Kidney capillary endothelial cell (primary cell): ENCODE data around the gene CHST13.

Source experiments
- DNase-seq: peaks from one replicate; pipeline ENCODE4 v3.0.0-alpha.2; 2018; ENCODE audit warnings: low spot score

Gene CHST13

GRCh38 chr3:126523745-126524428, at the start of gene CHST13:
TSS of gene CHST13 (plus strand) at chr3:126524155. CDS start at chr3:126524333, 178 bp downstream.
- DNase-seq: peak; percentile 23

GRCh38 chr3:126474498-126475412, 49.2 kb upstream of the CHST13 start:
- peak; percentile 18 for DNase-seq

- peak; percentile 91 for DNase-seq
These were observed 48.4 kb upstream of the CHST13 start, which contains the start of gene ZXDC for GRCh38 chr3:126475413-126476114. TSS of gene ZXDC (minus strand) at chr3:126475891. CDS start at chr3:126475865, 26 bp downstream.

DNA sequence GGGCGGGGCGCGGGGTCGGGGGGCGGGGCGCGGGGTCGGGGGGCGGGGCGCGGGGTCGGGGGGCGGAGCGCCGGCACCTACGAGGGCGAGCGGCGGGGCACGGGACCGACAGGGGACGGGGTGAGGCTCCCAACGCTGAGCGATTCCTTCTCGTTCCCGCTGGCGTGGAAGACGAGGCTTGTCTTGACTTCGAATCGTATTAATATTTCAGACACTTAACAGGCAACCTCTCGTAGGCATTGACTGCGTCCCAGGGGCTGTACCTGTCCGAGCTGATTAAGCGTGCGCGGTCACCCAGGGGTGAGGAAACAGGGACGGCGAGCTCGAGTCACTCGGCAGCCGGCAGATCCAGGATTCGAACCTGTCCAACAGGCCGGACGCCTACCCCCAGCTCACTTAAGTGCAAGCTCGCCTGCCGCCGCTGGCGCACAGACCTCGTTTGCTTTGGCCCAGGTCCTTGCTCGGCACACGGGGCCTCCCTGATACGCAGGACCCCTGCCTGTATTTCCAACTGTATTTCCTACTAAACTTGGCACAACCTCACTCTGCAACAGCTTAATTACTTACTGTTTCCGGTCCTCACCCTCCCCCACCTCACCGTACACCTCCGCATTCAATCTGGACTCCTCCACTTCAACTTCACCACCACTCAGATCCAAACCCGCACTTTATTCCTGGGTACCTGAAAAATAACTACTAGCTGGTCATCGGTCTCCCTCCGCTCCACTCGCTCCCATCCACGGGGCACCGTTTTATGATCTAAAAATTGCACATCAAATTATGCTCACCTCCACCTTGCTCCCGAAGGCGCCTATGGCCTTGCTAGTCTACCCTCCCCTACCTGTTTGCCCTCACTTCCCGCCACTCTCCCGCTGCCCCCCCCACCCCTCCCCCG, 47.5 kb upstream of the CHST13 start:
- DNase-seq: peak; percentile 32

GRCh38 chr3:126477061-126477380, 46.9 kb upstream of the CHST13 start:
- DNase-seq: no peak

- DNase-seq: no peak
These were observed 45.2 kb upstream of the CHST13 start for GRCh38 chr3:126478581-126479310.

- DNase-seq: no peak
These were observed 44.3 kb upstream of the CHST13 start for GRCh38 chr3:126479642-126480041.

DNA sequence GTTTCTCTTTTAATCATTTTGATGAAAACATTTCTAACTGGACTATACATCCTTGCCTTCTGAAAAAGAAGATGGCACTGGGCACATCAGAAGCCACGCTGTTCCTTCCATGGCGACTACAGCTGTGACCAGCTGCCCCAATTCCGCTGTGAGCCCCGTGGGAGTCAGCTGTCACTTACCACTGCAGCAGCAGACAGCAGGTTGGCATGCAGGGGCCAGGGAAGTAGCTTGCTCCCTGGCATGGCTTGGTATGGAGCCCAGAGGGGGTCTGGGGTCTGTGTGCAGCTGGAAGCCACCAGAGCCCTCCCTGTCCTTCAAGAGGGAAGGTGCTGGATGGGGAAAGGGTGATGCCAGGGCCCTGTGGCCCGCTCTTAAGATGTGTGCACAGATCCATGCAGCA, 43.7 kb upstream of the CHST13 start:
- DNase-seq: no peak

- DNase-seq: no peak
These were observed 43.1 kb upstream of the CHST13 start for GRCh38 chr3:126480861-126481260.

DNA sequence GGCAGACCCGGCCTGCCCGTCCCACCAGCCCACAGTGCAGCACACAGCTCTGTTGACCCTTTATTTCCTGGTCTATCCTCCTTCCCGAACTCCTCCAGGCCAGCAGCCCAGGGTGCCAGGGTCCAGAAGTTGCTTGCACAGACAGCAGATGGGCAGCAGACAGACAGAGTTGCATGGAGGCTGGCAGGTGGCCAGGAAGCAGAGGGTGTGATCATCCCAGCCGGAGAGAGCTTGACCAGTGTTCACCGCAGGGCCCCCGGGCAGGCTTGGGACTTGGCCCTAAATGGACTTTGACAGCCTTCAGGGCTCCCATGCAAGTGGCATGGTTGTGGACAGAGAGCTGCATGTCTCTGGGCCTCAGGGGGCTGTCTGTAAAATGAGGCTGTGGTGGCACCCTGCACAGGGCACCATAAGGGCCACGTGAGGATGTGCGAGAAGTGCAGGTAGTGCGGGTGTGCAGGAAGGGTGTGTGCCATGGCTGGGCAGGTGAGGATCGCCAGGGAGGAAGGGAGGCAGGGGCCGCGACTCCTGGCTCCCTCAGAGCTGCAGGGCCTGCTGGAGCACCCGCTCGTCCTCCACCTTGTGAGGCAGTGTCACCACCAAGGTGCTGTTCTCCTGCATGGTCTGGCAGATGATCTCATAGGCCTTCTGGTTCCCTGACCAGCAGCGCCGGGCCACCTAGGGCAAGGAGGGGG, 42.0 kb upstream of the CHST13 start:
- DNase-seq: no peak

DNA sequence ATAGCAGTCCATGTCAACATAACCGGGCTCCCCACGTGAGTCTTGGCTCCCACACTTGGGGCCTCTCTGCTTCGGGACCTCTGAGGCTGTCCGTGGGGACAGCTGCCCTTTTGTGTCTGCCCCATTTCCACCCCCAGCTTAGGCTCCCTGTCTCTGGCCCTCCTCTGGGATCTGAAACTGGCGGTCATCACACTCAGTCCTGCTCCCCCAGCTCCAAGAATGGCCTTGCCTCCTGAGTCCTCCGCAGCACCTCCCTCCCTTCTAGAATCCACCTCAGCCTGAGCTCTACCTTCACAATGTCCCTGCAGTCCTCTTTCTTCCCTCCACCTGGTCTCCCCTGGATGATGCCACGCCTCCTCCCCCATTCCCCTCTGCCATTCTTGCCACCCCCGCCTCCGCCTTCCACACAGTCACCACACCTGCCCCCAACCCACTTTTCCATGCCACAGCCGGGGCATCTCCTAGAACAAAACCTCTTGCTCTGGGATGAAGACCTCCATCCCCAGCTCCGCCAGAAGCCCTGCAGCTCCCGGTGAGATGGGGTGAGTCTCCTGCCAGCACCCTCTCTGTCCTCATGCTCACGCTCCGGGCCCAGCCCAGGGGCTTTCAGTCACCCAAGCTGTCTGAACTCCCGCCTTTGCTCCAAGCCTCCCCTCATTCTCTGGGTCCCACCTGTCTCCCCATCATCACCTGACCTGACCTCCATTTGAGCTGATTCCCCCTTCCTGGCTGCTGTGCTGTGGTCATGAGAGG, 41.3 kb upstream of the CHST13 start:
- DNase-seq: no peak

DNA sequence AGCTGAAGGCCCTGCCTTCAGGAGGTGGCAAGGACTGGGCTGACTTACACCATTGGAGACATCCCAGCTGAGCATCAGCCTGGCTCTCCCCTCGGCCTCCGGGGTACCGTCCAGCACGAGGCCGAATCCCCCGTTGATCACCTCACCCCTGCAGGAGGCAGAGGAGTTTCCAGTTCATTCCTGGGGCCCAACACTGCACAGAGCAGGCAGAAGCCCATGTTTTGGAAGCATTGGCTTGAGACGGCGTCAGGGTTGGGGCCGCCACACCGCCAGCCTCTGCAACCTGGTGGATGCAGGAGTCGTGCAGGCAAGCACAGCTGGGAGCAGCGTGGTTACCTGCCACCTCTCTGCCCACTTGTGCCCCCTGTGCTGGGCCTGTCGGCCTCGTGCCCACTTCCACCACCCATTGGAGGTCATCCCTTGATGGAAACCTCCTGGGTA, 40.6 kb upstream of the CHST13 start:
- no peak for DNase-seq

DNA sequence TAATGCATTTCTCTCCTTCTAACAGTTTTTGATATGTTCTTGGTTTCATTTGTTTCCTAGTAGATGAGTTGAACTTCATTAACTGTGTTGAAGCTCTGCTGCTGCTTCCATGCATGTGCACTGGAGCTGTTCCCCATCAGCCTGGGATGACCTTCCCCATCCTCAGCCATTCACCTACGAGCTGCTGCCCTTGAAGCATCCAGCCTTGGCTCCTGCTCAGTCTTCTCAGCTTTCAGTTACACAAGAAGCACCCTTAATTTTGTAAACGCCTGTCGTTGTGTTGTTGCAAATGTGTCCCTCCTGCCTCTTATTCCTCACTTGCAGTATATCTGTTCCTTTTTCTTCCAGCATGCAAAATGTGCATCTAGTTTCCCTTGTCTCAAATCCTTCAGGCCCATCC, 39.8 kb upstream of the CHST13 start:
- DNase-seq: no peak

- no peak for DNase-seq
These were observed 39.3 kb upstream of the CHST13 start for GRCh38 chr3:126484662-126485061.

- DNase-seq: no peak
These were observed 38.6 kb upstream of the CHST13 start for GRCh38 chr3:126485176-126485897.

DNA sequence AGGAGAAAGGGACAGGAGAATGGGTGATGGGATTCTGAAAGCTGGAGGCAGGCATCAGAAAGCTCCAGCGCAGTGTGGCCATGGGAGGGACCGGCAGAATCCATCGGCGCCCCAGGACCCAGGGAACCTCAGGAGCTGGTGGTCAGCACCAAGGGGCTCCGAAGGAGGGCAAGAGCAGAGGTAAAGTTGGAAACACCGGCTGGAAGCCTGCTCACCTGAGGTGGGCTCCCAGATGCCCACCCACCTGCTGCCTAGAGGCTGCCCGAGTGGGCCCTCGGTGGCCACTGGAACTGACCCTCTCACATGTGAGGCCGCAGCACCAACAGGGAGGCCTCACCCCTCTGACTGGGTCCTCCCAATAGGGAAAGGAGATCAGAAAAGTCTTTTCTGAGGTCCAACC, 38.0 kb upstream of the CHST13 start:
- DNase-seq: no peak

- no peak for DNase-seq
These were observed 37.6 kb upstream of the CHST13 start for GRCh38 chr3:126486360-126486847.

- DNase-seq: peak; percentile 75
These were observed 36.7 kb upstream of the CHST13 start for GRCh38 chr3:126487151-126487771.
